Epithelial cell of esophagus (primary cell): ENCODE data around the gene PHETA1.

Source experiments
- DNase-seq: peaks from one replicate; pipeline ENCODE4 v3.0.0; 2010; ENCODE audit warnings: low read depth
- H3K4me3 ChIP-seq: 2 replicates; pipeline ENCODE4 v1.5.1; 2011; ENCODE audit warnings: mild to moderate bottlenecking, low read length, control low read depth
- CTCF ChIP-seq: IDR thresholded peaks from 2 replicates; pipeline ENCODE4 v1.5.1; 2011; ENCODE audit warnings: low read depth, mild to moderate bottlenecking, low read length, control low read depth, inconsistent platforms; ENCODE audit not compliant: insufficient read depth; ENCODE audit errors: missing control alignments

Gene PHETA1

GRCh38 chr12:111352296-111352993, 16.4 kb downstream of the PHETA1 start:
- no peak overlapping the region for H3K4me3 ChIP-seq
- no peak for DNase-seq
- no peak for TF ChIP-seq CTCF

GRCh38 chr12:111351026-111351425, 17.9 kb downstream of the PHETA1 start:
- no peak for TF ChIP-seq CTCF
- DNase-seq: no peak

GRCh38 chr12:111349748-111350520, 19.0 kb downstream of the PHETA1 start:
- no peak overlapping the region for H3K4me3 ChIP-seq
- DNase-seq: no peak
- no peak for TF ChIP-seq CTCF

More at GRCh38 chr12:111351026-111351425, 17.9 kb downstream of the PHETA1 start:
- H3K4me3 ChIP-seq: no peak overlapping the region

GRCh38 chr12:111349101-111349747, 19.7 kb downstream of the PHETA1 start:
- no peak for DNase-seq
- H3K4me3 ChIP-seq: no peak overlapping the region
- TF ChIP-seq CTCF: no peak

GRCh38 chr12:111347891-111348644, 20.8 kb downstream of the PHETA1 start:
- DNase-seq: no peak
- no peak for TF ChIP-seq CTCF
- no peak overlapping the region for H3K4me3 ChIP-seq

GRCh38 chr12:111344254-111344875, 24.5 kb downstream of the PHETA1 start:
- no peak for TF ChIP-seq CTCF
- no peak for DNase-seq
- H3K4me3 ChIP-seq: no peak overlapping the region
